ENCODE data around the gene GPBP1.
"Not testable (repeated sequence)": the region's sequence is repeated elsewhere in the genome, so short reads cannot be mapped to it uniquely, and the experiment has no call there.

Gene GPBP1

DNA sequence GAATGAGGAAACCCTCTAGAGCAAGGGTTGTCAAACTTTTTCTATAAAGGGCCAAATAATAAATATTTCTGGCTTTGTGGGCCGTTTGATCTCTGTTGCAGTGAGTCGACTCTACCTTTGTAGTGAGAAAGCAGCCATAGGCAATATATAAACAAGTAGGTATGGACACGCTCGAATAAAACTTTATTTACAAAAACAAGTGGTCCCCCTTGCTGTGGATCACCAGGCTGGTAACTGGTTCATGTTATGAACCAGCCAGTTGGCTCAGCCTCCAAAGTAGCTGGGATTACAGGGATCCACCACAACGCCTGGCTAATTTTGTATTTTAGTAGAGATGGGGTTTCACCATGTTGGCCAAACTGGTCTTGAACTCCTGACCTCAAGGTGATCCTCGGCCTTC, 118.5 kb downstream of the GPBP1 start:
- DNase-seq = no peak

DNA sequence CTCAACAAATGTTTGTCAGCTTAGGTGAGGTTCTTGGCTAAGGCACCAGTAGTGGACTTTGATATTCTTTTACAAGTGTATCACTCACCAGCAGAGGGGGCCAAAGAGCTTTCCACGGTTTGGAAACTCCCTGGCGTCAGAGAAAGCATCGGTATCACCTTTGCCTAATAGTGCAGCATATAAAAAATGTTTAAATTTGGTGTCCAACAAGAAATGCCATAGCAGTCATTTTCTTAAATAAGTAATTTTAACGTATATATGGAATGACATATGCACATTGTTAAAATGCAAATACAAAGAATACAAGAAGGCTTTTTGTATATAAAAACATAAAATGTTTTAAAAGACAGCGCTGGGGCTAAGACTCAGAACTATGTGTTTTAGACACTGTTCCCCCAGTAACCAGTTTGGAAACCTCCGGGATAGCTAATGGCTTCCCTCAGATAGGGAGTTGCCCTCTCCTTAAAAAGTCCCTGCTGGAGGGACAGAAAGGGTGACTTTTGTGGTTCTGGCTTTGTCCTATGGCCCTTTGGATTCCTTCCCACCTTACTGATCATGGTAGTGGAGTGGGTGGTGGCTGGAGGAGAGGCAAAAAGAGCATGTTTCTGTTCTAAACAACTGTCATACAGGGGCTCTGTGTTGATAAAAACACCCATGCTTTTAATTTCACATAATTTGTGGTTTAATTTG, 124.6 kb downstream of the GPBP1 start:
- peak; percentile 86 to 93 for DNase-seq

DNA sequence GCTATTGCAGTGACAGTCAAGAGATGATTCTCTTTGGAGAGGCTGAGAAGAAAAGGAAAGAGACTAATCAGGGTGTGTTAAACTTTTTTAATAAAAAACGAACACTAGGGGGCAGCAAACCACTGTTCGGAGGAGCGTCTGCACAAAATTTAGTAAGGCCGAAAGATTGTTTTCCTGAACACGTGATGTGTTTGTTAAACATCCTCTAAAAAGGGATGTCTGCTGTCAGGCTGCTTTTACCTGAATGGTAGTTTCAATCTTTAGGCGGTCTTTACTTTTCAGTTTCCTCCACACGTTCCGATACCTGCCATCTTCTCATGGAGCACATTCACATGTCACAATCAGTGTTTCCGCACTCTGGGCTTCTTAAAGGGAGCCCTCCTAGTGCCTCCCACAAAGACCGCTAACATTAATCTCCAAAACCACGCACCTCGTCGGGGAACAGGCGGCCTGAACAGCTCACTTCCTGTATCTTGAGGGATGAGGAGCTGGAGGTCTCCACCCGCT, 125.2 kb downstream of the GPBP1 start:
- peak; percentile 37 to 51 for DNase-seq

DNA sequence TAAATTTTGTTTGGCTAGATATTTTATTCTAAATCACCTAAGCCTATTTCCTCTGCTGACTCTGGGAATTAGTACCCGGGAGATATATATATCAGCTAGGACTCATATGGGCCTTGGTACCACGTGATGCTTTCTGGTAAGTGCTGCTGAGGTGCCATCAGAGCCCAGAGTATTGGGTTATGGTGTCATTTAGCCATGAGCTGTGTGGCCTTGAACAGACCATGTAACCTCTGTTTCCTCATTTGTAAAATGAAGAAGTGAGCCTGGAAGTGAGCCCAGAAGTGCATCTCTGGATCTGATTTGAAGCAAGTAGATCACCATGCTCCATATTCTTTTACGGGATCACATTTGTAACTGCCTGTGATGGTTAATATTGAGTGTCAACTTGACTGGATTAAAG, 126.1 kb downstream of the GPBP1 start:
- no peak for DNase-seq

DNA sequence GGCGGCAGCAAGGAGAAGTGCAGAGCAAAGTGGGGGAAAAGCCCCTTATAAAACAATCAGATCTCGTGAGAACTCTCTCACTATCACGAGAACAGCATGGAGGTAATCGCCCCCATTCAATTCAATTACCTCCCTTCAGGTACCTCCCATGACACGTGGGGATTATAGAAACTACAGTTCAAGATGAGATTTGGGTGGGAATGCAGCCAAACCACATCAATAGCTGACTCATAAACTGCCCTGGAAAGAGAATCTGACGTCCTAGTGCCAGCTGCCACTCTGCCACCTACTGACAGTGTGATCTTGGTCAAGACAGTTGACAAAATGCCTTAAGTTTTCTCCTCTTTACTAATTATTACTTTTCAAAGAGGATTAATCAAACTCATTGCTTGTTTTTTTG, 128.3 kb downstream of the GPBP1 start:
- DNase-seq = peak; percentile 37 to 38

DNA sequence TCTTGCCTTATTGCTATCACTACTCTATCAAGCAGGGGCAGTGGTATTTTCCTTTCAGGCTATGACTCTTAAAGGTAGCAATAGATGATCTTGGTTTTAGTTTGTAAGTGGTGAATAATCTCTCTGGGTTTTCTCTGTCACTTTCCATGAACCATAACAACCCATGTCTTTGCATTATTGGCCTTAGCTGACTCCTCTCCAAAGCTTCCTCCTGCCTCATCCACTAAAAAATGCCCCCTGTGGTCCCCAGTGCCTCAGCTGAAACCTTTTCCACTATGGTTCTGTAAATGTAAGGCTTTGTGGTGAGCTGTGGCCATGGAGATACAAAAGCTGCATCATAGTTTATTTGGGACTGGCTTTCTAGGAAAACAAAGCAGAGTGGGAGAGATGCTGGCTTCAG, 128.8 kb downstream of the GPBP1 start:
- DNase-seq = no peak

DNA sequence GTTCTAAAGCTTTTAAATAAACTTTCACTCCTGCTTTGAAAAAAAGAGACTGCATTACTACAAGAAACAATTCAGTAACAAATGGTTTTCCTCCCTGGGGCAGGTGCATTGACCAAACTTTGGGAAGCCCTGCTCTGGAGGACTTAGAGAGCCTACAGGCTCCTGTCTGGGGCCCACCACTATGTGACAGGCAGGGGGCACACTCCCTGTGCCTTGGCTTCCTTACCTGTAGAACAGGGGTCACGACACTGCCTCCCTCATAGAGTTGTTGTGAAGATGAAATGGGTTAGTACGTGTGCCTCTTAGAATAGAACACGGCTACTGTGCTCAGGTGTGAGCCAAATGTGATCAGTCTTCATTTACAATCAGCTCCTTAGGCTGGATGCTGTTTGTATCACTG, 130.1 kb downstream of the GPBP1 start:
- DNase-seq = no peak

DNA sequence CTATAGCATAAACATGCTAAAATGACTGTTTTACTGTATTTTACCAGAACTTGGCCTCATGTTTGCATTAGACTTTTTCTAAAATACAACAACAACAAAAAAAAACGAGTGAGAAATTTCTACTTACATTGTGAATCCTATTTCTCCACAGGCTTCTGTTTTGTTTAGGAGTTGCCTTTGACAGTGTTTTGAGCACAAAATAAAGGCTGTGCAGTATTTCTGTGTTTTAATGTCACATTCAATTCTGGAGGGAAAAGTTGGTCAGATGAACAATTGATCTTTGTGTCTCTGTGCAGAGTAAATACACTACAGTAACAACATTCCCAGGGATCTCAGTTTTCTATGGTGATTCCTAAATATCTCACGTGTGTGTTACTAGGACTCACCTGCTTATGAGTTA, 131.1 kb downstream of the GPBP1 start:
- no peak for DNase-seq

DNA sequence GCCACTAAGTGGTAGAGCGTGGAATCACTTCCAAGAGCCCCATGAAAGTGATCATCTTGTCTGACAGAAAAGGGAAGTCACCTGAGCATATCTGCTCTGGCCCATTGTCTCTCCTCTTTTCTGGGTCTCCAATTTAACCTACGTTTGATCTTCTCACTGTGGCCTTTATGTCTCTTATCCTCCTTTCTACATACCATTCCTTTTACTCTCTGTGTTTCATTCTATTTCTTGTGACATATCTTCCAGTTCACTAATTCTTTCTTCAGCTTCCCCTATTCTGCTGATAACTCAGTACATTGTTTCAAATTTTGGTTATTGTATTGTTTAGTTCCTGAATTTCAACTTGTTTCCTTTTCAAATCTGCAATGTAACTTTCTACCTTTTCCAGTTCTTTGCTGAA, 132.5 kb downstream of the GPBP1 start:
- no peak for DNase-seq

DNA sequence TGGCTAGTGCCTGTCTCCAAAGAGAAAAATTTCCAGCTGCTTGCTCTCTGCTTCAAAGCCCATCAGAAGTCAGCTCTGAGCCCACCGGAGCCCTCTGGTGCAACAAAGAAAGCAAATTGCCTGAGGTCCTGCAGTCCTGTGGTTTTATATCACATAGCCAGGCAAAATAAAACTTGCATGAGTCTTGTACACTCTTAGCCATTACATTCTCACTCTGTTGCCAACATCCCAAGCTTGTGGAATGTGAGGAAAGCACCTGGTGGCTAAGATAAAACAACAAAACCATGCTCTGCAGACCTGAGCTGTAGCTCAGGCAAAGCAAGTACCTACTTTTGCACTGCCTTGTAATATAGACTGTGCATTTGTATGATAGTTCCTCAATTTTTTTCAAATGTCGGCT, 133.7 kb downstream of the GPBP1 start:
- no peak for DNase-seq

DNA sequence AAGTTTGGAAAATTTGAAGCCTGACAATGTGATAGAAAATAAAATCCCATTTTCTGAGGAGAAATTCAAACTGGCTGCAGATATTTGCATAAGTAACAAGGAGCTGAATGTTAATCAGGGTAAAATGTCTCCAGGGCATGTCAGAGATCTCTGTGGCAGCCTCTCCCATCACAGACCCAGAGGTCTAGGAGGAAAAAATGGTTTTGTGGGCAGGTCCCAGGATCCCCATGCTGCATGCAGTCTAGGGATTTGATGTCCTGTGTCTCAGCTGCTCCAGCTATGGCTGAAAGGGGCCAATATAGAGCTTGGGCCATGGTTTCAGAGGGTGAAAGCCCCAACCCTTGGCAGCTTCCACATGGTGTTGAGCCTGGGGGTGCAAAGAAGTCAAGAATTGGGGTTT, 135.2 kb downstream of the GPBP1 start:
- not testable (repeated sequence) for DNase-seq

DNA sequence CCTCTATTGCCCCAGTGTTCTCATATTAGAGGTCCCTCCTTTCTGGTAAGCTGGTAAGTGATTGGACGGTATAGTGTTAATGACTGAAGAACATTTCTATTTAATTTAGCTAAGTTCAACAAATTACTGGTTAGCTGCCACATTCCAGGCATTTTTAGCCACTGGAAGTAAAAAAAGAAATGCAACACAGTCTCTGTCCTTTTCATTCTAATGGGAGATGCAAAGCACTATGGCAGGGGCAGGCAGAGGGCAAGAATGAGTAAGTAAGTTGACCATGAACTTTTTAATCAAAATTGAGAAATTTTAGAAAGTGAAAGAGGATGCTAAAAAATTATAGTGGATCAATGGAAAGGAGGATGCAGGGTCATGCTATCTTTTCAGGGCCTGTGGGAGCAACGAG, 137.4 kb downstream of the GPBP1 start:
- DNase-seq = no peak

DNA sequence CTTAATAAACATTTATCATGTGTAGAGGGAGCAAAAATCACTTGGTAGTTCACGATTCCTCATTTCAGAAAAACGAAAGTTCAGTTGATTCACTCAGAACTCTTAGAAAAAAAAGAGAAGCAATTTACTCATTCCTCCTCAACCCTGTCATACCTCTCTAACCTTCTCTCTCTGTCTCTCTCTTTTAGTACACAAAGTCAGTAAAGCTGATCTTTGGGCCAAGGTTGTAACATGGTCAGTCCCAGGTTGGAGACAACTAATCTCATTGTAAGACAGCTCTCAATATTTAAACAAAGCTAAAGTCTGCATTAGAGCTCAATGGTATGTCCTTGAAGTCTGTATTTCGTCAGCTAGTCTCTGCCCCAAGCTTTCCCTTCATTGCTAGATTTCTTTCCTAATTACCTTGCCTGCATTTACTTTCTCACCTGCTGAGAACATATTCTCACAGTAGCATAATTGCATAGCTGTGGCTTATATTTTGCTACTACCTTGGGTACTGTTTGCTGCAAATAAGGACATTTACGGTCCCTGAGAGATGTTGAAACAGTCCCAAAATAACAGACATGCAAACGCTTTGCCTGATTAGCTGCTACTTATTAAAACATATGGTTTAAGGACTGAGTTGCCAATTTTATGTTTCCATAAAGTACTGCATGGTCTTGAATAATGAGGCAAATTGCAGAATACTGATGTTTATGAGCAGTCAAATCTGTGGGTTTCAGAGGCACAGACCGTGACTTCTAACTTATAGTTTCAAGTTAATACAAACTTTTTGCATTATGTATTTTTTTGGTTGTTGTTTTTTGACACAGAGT, 138.3 kb downstream of the GPBP1 start:
- DNase-seq = no peak

DNA sequence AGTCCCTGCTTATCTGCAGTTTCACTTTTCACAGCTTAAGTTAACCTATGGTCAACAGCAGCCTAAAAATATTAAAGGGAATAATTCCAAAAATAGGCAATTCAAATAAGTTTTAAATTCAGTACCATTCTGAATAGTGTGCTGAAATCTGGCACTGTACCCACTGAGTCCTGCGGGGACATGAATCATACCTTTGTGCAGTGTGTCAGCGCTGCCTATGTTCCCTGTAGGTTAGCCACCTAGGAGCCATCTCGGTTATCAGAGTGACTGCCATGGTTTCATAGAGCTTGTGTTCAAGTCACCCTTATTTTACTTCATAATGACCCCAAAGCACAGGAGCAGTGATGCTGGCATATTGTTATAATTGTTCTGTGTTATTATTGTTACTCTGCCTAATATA, 139.9 kb downstream of the GPBP1 start:
- DNase-seq = no peak
